Measurements from ENCODE around the gene S100A11. TPM values are rescaled to one million over a fixed set of nuclear protein-coding genes. Genes with fewer than 3 reads are reported as not detected.

Gene S100A11
- total RNA-seq, 1 donor from 2014 or later: 737 TPM

GRCh38 chr1:152038871-152039270 lies 2.1 kb upstream of the S100A11 start:
- Histone ChIP-seq H3K4me1 (peaks cover 51% of the 10 kb centered on the region), H3K4me3 (no peak overlapping the region), H3K27ac (peak overlapping the region; percentile 93), H3K36me3 (peaks cover 1% of the 10 kb centered on the region), H3K9me3 (no peaks in the 10 kb centered on the region), H3K27me3 (ENCODE audit: low read depth) (no peaks in the 10 kb centered on the region)
- TF ChIP-seq CTCF (IDR thresholded peaks at IDR 0.05): no peak
- DNase-seq (no peak), ATAC-seq (no peak)
- intact Hi-C loops (cut with DNase I): no loop called here

- ATAC-seq: peak; percentile 24 to 54
- intact Hi-C loops (cut with DNase I): no loop called here
- H3K36me3 ChIP-seq: peaks cover 33% of the 10 kb centered on the region
- peaks cover 67% of the 10 kb centered on the region for H3K4me1 ChIP-seq
- H3K4me3 ChIP-seq: peak overlapping the region; percentile 88
- TF ChIP-seq CTCF (IDR thresholded peaks at IDR 0.05): no peak
- no peaks in the 10 kb centered on the region for H3K27me3 ChIP-seq (ENCODE audit: low read depth)
- no peaks in the 10 kb centered on the region for H3K9me3 ChIP-seq
- H3K27ac ChIP-seq: peak overlapping the region; percentile 93
- DNase-seq: no peak
Measured at GRCh38 chr1:152035539-152036266, 1.1 kb downstream of the S100A11 start.

GRCh38 chr1:152034654-152035538 lies 1.9 kb downstream of the S100A11 start:
- Histone ChIP-seq H3K9me3 (no peaks in the 10 kb centered on the region), H3K27me3 (ENCODE audit: low read depth) (no peaks in the 10 kb centered on the region), H3K4me1 (peaks cover 63% of the 10 kb centered on the region), H3K36me3 (peaks cover 39% of the 10 kb centered on the region), H3K4me3 (peak overlapping the region; percentile 88), H3K27ac (peak overlapping the region; percentile 93)
- intact Hi-C loops (cut with DNase I): no loop called here
- TF ChIP-seq CTCF (IDR thresholded peaks at IDR 0.05): peak; percentile 76
- DNase-seq (no peak), ATAC-seq (peak; percentile 38 to 51)

GRCh38 chr1:152034324-152034653 lies 2.5 kb downstream of the S100A11 start:
- no peak for DNase-seq
- Histone ChIP-seq H3K9me3 (no peaks in the 10 kb centered on the region), H3K27ac (peak overlapping the region; percentile 93), H3K4me1 (peaks cover 58% of the 10 kb centered on the region), H3K36me3 (peaks cover 39% of the 10 kb centered on the region), H3K4me3 (peak overlapping the region; percentile 88), H3K27me3 (ENCODE audit: low read depth) (no peaks in the 10 kb centered on the region)
- ATAC-seq: peak; percentile 12 to 44
- TF ChIP-seq CTCF (IDR thresholded peaks at IDR 0.05): no peak
- intact Hi-C loops (cut with DNase I): no loop called here

- Histone ChIP-seq H3K9me3 (no peaks in the 10 kb centered on the region), H3K4me1 (peaks cover 26% of the 10 kb centered on the region), H3K27ac (no peak overlapping the region)
Measured at GRCh38 chr1:152029929-152030211, 6.9 kb downstream of the S100A11 start.

More at GRCh38 chr1:152029929-152030211, 6.9 kb downstream of the S100A11 start:
- no peak for DNase-seq
- peaks cover 39% of the 10 kb centered on the region for H3K36me3 ChIP-seq
- H3K27me3 ChIP-seq (ENCODE audit: low read depth): no peaks in the 10 kb centered on the region
- no peak overlapping the region for H3K4me3 ChIP-seq
- intact Hi-C loops (cut with DNase I): no loop called here
- ATAC-seq: no peak
- no peak for TF ChIP-seq CTCF (IDR thresholded peaks at IDR 0.05)

All from lower lobe of right lung (tissue), 2 donors.